HG03175 (cell line): ENCODE measurements around the gene TENM4.

Experiments used
- ATAC-seq: cut with Tn5 transposase; IDR thresholded peaks from one replicate; pipeline ENCODE4 v1.9.1; 2021; ENCODE audit warnings: mild to moderate bottlenecking, moderate library complexity; ENCODE audit not compliant: unreplicated experiment

TENM4 gene

GRCh38 chr11:78926633-78927338 lies 514.0 kb downstream of the TENM4 start:
- ATAC-seq: no peak

- no peak for ATAC-seq
Measured at GRCh38 chr11:78925387-78925786, 515.4 kb downstream of the TENM4 start.

- no peak for ATAC-seq
Measured at GRCh38 chr11:78922859-78923625, 517.8 kb downstream of the TENM4 start.

GRCh38 chr11:78921509-78921908 lies 519.3 kb downstream of the TENM4 start:
- ATAC-seq: no peak

GRCh38 chr11:78920329-78920728 lies 520.5 kb downstream of the TENM4 start:
- ATAC-seq: no peak

GRCh38 chr11:78916759-78917158 lies 524.1 kb downstream of the TENM4 start:
- no peak for ATAC-seq

GRCh38 chr11:78914503-78914902 lies 526.3 kb downstream of the TENM4 start:
- no peak for ATAC-seq

- ATAC-seq: no peak
Measured at GRCh38 chr11:78912778-78913177, 528.1 kb downstream of the TENM4 start.

- no peak for ATAC-seq
Measured at GRCh38 chr11:78910322-78910721, 530.5 kb downstream of the TENM4 start.

- ATAC-seq: no peak
Measured at GRCh38 chr11:78909386-78909785, 531.4 kb downstream of the TENM4 start.

- no peak for ATAC-seq
Measured at GRCh38 chr11:78907636-78908035, 533.2 kb downstream of the TENM4 start.

- no peak for ATAC-seq
Measured at GRCh38 chr11:78906566-78906965, 534.3 kb downstream of the TENM4 start.

GRCh38 chr11:78905756-78906155 lies 535.1 kb downstream of the TENM4 start:
- ATAC-seq: no peak

- ATAC-seq: no peak
Measured at GRCh38 chr11:78902771-78903507, 537.9 kb downstream of the TENM4 start.

GRCh38 chr11:78901831-78902230 lies 539.0 kb downstream of the TENM4 start:
- ATAC-seq: no peak

GRCh38 chr11:78898266-78898775 lies 542.5 kb downstream of the TENM4 start:
- no peak for ATAC-seq

GRCh38 chr11:78893996-78894395 lies 546.8 kb downstream of the TENM4 start:
- ATAC-seq: no peak

- ATAC-seq: no peak
Measured at GRCh38 chr11:78889698-78890097, 551.1 kb downstream of the TENM4 start.

GRCh38 chr11:78886616-78887015 lies 554.2 kb downstream of the TENM4 start:
- ATAC-seq: no peak

- ATAC-seq: no peak
Measured at GRCh38 chr11:78884761-78885160, 556.1 kb downstream of the TENM4 start.

- no peak for ATAC-seq
Measured at GRCh38 chr11:78883506-78883905, 557.3 kb downstream of the TENM4 start.
